HepG2 (cell line): Measurements from ENCODE around the gene MAPK9. TPM values are rescaled to one million over a fixed set of nuclear protein-coding genes. Genes with fewer than 3 reads are reported as not detected.
A peak's percentile ranks its signal among the peaks of the same experiment; 100 is the strongest.

Experiments
- ATAC-seq: fragments of 200-7000 bp; cut with Tn5 transposase; 3 replicates; pipeline ENCODE4 v1.9.1; 2020; ENCODE audit warnings: mild to moderate bottlenecking, moderate library complexity
- BruUV-seq: library from RNA; stranded (reverse); fragments of 400-500 nt; replicated peaks from 2 replicates; lab custom pipeline; 2021; lab: Mats Ljungman, UMichigan
- CTCF ChIA-PET: fragments of 300-600 bp; formaldehyde crosslinking; extraction: SDS; loops from one replicate; lab custom pipeline; 2021; ENCODE audit warnings: low total read pairs, inconsistent platforms, low intra/inter-chr PET ratio; lab: Yijun Ruan, JAX
- POLR2A ChIA-PET: fragments of 350-600 bp; sonication (Branson Sonifier 250); formaldehyde crosslinking; loops from one replicate; lab custom pipeline; 2020; ENCODE audit warnings: antibody characterized with exemption, inconsistent platforms; lab: Yijun Ruan, JAX
- DNase-seq: peaks from one replicate; pipeline ENCODE4 v3.0.0-alpha.2; 2015; ENCODE audit warnings: low spot score
- FAIRE-seq: peaks from 3 replicates; lab custom pipeline; 2011; peaks lifted over from hg19 to GRCh38; lab: Jason Lieb, UNC
- H2AFZ ChIP-seq: one replicate; pipeline ENCODE4 v1.6.1; 2011; ENCODE audit warnings: low read length, inconsistent platforms
- H3K27ac ChIP-seq: fragments of 300-600 bp; 3 replicates; pipeline ENCODE4 v1.8.0; 2011; ENCODE audit warnings: mixed run types, mild to moderate bottlenecking, mixed read lengths, low read length, inconsistent platforms; ENCODE audit not compliant: insufficient read depth; ENCODE audit errors: extremely low read length
- H3K27me3 ChIP-seq, 2 experiments: fragments of 200-600 bp in 1 of 2; 2 replicates in 1 of 2; 3 replicates in 1 of 2; pipeline versions ENCODE4 v1.6.0 to v1.8.0; 2011; ENCODE audit warnings: low read length in 2 of 2, mild to moderate bottlenecking in 2 of 2, moderate library complexity in 2 of 2, inconsistent platforms in 1 of 2; ENCODE audit not compliant: insufficient read depth in 2 of 2, control insufficient read depth in 1 of 2
- H3K36me3 ChIP-seq, 2 experiments: fragments of 200-600 bp in 1 of 2; replicated peaks in 1 of 2; 2 replicates in 1 of 2; 3 replicates in 1 of 2; pipeline versions ENCODE4 v1.5.1 to v1.8.0; 2011; ENCODE audit warnings: low read length in 2 of 2, inconsistent platforms in 1 of 2; ENCODE audit not compliant: insufficient read depth in 2 of 2, control insufficient read depth in 1 of 2
- H3K4me1 ChIP-seq: 2 replicates; pipeline ENCODE4 v1.5.1; 2012; ENCODE audit warnings: low read length, inconsistent platforms; ENCODE audit not compliant: insufficient read depth
- H3K4me2 ChIP-seq: 2 replicates; pipeline ENCODE4 v1.6.0; 2011; ENCODE audit warnings: low read depth, low read length, inconsistent platforms
- H3K4me3 ChIP-seq, 3 experiments: fragments of 200-600 bp in 1 of 3; sonication (generic), shearing (Covaris generic) in 1 of 3; replicated peaks in 1 of 3; 2 replicates each; pipeline ENCODE4 v1.5.1; 2011 to 2016; ENCODE audit warnings: low read length in 3 of 3, inconsistent platforms in 2 of 3, low read depth in 2 of 3, mild to moderate bottlenecking in 2 of 3, control low read depth in 1 of 3, mixed read lengths in 1 of 3; ENCODE audit not compliant: insufficient read depth in 1 of 3
- H3K79me2 ChIP-seq: one replicate; pipeline ENCODE4 v1.6.1; 2011; ENCODE audit warnings: low read length, inconsistent platforms; ENCODE audit not compliant: insufficient read depth
- H3K9ac ChIP-seq: 2 replicates; pipeline ENCODE4 v1.6.0; 2011; ENCODE audit warnings: mild to moderate bottlenecking, low read depth, low read length, inconsistent platforms; ENCODE audit not compliant: insufficient read depth
- H3K9me3 ChIP-seq: 2 replicates; pipeline ENCODE4 v1.5.1; 2012; ENCODE audit warnings: mild to moderate bottlenecking, low read length
- H4K20me1 ChIP-seq: 2 replicates; pipeline ENCODE4 v1.6.0; 2011; ENCODE audit warnings: inconsistent platforms, mild to moderate bottlenecking, low read length, moderate library complexity; ENCODE audit not compliant: insufficient read depth
- HNRNPK ChIP-seq: fragments of 200-400 bp; formaldehyde crosslinking; IDR thresholded peaks from 2 replicates; pipeline ENCODE4 v1.6.1; 2018; ENCODE audit warnings: low read length, low read depth, moderate library complexity, mild to moderate bottlenecking; ENCODE audit not compliant: poor library complexity, severe bottlenecking
- PCBP2 ChIP-seq: fragments of 200-400 bp; formaldehyde crosslinking; optimal IDR thresholded peaks from 2 replicates; pipeline ENCODE3; 2018; ENCODE audit warnings: low read length, low read depth; ENCODE audit not compliant: poor library complexity, severe bottlenecking
- ZNF12 ChIP-seq: sonication (generic); formaldehyde crosslinking; IDR thresholded peaks from 2 replicates; pipeline ENCODE4 v1.5.0; 2020; ENCODE audit warnings: missing genetic modification reagents
- ZNF34 ChIP-seq: sonication (generic); formaldehyde crosslinking; IDR thresholded peaks from 2 replicates; pipeline ENCODE4 v1.4.0; 2020; ENCODE audit warnings: mild to moderate bottlenecking, missing genetic modification reagents, borderline replicate concordance
- ZNF782 ChIP-seq: sonication (generic); formaldehyde crosslinking; IDR thresholded peaks from 2 replicates; pipeline ENCODE4 v1.4.0; 2020; ENCODE audit warnings: missing genetic modification reagents, mild to moderate bottlenecking, borderline replicate concordance
- WGBS: methylation state at CpG from one replicate; pipeline ENCODE4 v1.1.6; 2017; ENCODE audit warnings: low lambda C conversion rate; 5-methylcytosine and 5-hydroxymethylcytosine counted together
- in situ Hi-C: cut with HindIII; loops from 2 replicates; pipeline ENCODE4 v1.10.0; 2017; ENCODE audit warnings: low pct_unique_long_range_greater_than_20kb; ENCODE audit not compliant: extremely low pct_ligation_motif_present
- intact Hi-C: fragments of 100-400 bp; cut with micrococcal nuclease; formaldehyde crosslinking; loops from one replicate; pipeline ENCODE4 v1.10.0; 2022; ENCODE audit not compliant: unreplicated experiment
- polyA plus RNA-seq, 8 experiments: library from polyadenylated mRNA; depleted of rRNA in 3 of 8; stranded (reverse) in 7 of 8; unstranded in 1 of 8; fragments of >200 nt; fragmentation: Illumina TruSeq in 4 of 8; extraction: Trizol in 4 of 8; gene quantifications; 2 replicates each; pipeline versions ENCODE4 v1.2.1 to v1.2.3, GENCODE V29; 2011 to 2016; ENCODE audit warnings: low read depth in 4 of 8, missing spikeins in 1 of 8, mixed read lengths in 1 of 8; ENCODE audit not compliant: insufficient read depth in 1 of 8
- total RNA-seq, 5 experiments: library from RNA; depleted of rRNA; stranded (reverse); fragments of >200 nt; fragmentation: Illumina TruSeq; extraction: Trizol; gene quantifications; 2 replicates each; pipeline ENCODE4 v1.2.3, GENCODE V29; 2016; ENCODE audit warnings: low read depth in 1 of 5

Gene MAPK9
- total and polyA plus RNA-seq, 2 of the 13 experiments (the other 11 are each of a cell fraction or from before 2014, with no cell fraction given), result 30.1 to 56.1 TPM

GRCh38 chr5:180199390-180199789 is 92.5 kb downstream of the MAPK9 start:
- POLR2A ChIA-PET, result no interaction called here
- CTCF ChIA-PET, result no interaction called here
- no peak overlapping the region for H3K27ac ChIP-seq
- TF ChIP-seq PCBP2 (peak; percentile 62), ZNF782 (no peak), HNRNPK (peak; percentile 63)
- no peak overlapping the region for H3K4me2 ChIP-seq
- no peak for ATAC-seq
- in situ Hi-C loops (no loop called here), intact Hi-C loops (no loop called here)
- H2AFZ ChIP-seq, result no peak overlapping the region
- no TSS peak for BruUV-seq
- H3K79me2 ChIP-seq, result no peaks in the 10 kb centered on the region
- WGBS, result 70% methylated on average over 8 of the region's 8 CpGs
- no peaks in the 10 kb centered on the region for H3K9me3 ChIP-seq
- H3K36me3 ChIP-seq, result no peaks in the 10 kb centered on the region
- H3K4me1 ChIP-seq, result peaks cover 10% of the 10 kb centered on the region; the same call in 1 of the 2 replicates
- H3K27me3 ChIP-seq, result peaks cover 0 to 22% of the 10 kb centered on the region in 2 experiments; a peak in 3 of 5 replicates
- no peak for DNase-seq
- no peaks in the 10 kb centered on the region for H4K20me1 ChIP-seq
- no peak for FAIRE-seq
- no peak overlapping the region for H3K9ac ChIP-seq
- H3K4me3 ChIP-seq, result no peak overlapping the region

- Histone ChIP-seq H3K27me3 (peaks cover 0 to 22% of the 10 kb centered on the region in 2 experiments; a peak in 3 of 5 replicates), H2AFZ (no peak overlapping the region), H3K4me3 (no peak overlapping the region), H3K79me2 (no peaks in the 10 kb centered on the region), H3K9me3 (no peaks in the 10 kb centered on the region), H3K4me2 (no peak overlapping the region), H4K20me1 (no peaks in the 10 kb centered on the region), H3K36me3 (no peaks in the 10 kb centered on the region), H3K9ac (no peak overlapping the region), H3K4me1 (peaks cover 10% of the 10 kb centered on the region; the same call in 1 of the 2 replicates), H3K27ac (no peak overlapping the region)
- WGBS, result 63% methylated on average over 4 of the region's 4 CpGs
- DNase-seq, result no peak
- TF ChIP-seq ZNF34 (CRISPR knock-in tag), result no peak
- peak; percentile 88 for TF ChIP-seq ZNF12
- POLR2A ChIA-PET, result no interaction called here
- in situ Hi-C loops, result no loop called here
- no peak for FAIRE-seq
- no TSS peak for BruUV-seq
- intact Hi-C loops, result no loop called here
- no peak for ATAC-seq
- CTCF ChIA-PET, result no interaction called here
Measured at GRCh38 chr5:180198208-180198607, 93.7 kb downstream of the MAPK9 start.
